ENCODE results near the gene PLPP3.

GRCh38 chr1:56489695-56490094 lies 89.7 kb downstream of the PLPP3 start:
- no peak for TF ChIP-seq POLR2A (IDR thresholded peaks at IDR 0.05)
- TF ChIP-seq CTCF (IDR thresholded peaks at IDR 0.05), result no peak
- no peak for TF ChIP-seq POLR2AphosphoS5 (IDR thresholded peaks at IDR 0.05; ENCODE audit: insufficient read depth in 1 of 2, low read depth in 1 of 2)
